ENCODE data around the gene FAN1.

FAN1 gene

DNA sequence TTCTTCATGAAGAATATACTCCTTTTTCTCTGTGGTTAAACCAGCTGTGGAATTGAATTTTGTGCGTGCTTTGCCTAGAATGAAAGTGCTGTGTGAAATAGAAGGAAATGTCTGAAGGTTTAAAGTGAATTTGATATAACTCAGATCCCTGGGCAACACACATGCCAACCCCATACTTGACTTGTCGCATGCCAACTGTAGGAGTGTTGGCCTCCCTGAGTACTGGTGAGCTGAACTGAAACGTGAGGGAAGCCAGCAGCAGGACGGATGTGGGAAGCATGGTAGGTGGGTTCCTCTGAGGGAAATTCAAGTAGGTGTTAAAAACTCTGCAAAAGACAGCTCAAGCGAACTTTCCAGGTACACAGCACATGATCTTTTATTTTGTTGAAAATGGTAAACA is 14.7 kb downstream of the FAN1 start:
- TF ChIP-seq, protein P1, sequence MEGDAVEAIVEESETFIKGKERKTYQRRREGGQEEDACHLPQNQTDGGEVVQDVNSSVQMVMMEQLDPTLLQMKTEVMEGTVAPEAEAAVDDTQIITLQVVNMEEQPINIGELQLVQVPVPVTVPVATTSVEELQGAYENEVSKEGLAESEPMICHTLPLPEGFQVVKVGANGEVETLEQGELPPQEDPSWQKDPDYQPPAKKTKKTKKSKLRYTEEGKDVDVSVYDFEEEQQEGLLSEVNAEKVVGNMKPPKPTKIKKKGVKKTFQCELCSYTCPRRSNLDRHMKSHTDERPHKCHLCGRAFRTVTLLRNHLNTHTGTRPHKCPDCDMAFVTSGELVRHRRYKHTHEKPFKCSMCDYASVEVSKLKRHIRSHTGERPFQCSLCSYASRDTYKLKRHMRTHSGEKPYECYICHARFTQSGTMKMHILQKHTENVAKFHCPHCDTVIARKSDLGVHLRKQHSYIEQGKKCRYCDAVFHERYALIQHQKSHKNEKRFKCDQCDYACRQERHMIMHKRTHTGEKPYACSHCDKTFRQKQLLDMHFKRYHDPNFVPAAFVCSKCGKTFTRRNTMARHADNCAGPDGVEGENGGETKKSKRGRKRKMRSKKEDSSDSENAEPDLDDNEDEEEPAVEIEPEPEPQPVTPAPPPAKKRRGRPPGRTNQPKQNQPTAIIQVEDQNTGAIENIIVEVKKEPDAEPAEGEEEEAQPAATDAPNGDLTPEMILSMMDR (IDR thresholded peaks at IDR 0.05; ENCODE audit: insufficient read depth, low read depth, low read length, missing control alignments), result no peak
- H3K4me3 ChIP-seq (ENCODE audit: low read depth, low read length), result no peak overlapping the region
- no peak for DNase-seq (ENCODE audit: low read depth)

DNA sequence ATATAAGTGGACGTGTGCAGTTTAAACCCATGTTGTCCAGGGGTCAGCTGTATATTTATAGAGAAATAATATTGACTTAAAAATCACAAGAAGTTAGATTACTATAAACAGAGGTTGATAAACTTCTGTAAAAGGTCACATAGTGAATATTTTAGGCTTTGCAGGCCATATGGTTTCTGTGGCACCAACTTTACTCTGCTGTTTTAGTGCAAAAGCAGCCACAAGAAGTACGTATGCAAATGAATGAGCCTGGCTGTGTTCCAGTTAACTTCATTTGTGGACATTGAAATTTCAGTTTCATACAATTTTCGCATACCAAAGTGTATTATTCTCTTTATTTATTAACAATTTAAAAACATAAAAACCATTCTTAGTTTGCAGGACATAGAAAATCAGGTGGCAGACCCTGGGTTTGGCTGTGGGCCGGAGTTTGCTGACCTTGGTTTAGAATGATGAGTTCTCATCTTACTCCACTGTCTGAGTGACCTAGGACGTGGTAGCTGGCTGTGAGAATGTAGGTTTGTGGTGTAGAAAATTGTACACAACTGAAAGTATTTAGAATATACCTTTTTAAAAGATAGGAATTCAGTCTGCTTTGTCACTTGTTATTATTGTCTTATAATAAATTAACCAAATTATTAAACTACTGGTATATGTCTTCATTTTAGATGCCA is 16.3 kb downstream of the FAN1 start:
- peak; percentile 55 for DNase-seq (ENCODE audit: low read depth)
- H3K4me3 ChIP-seq (ENCODE audit: low read depth, low read length), result no peak overlapping the region
- TF ChIP-seq, protein P1 (IDR thresholded peaks at IDR 0.05; ENCODE audit: insufficient read depth, low read depth, low read length, missing control alignments), result no peak

GRCh38 chr15:30921106-30921505 is 17.4 kb downstream of the FAN1 start:
- DNase-seq (ENCODE audit: low read depth), result no peak
- H3K4me3 ChIP-seq (ENCODE audit: low read depth, low read length), result no peak overlapping the region
- TF ChIP-seq, protein P1 (IDR thresholded peaks at IDR 0.05; ENCODE audit: insufficient read depth, low read depth, low read length, missing control alignments), result no peak

GRCh38 chr15:30921781-30922479 is 18.2 kb downstream of the FAN1 start:
- DNase-seq (ENCODE audit: low read depth), result no peak
- TF ChIP-seq, protein P1 (IDR thresholded peaks at IDR 0.05; ENCODE audit: insufficient read depth, low read depth, low read length, missing control alignments), result no peak
- H3K4me3 ChIP-seq (ENCODE audit: low read depth, low read length), result no peak overlapping the region

DNA sequence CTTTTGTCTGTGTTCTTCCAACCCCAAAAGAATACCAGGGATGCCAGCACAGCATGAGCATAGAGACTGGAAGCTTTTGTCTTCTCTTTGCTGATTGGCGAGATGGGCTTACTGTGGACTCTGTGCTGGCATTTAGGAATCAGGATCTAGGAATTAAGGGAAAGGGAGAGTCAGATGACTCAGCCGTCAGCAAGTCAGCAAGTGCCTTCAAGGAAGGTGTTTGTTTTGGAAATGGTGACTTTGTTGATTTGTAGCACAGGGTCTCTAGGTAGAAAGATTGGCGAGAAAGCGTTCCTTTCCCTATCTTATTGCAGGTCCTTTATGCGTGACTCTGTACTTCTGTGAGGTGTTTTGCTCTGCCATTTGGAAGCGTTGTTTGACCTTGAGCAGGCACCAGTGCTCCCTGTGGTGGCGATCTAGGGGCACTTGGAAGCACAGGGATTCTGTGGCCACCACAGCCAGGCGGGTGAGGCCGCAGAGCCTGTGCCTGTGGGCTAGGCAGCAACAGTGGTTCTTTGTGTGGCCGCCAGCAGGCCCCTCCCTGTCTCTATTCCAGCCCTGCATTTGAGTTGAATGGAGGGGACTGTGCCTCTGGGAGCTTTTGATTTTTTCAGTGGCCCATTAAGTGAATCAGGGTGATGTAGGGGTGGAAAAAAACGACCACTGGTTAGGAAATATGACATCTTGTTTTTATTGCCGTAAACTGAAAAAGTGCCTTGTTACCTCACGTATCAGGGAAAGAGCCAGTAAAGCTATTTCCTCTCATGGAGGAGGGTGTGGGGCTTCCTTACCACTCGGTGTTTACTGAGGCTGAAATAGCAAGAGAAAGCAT is 19.0 kb downstream of the FAN1 start:
- DNase-seq (ENCODE audit: low read depth), result no peak

DNA sequence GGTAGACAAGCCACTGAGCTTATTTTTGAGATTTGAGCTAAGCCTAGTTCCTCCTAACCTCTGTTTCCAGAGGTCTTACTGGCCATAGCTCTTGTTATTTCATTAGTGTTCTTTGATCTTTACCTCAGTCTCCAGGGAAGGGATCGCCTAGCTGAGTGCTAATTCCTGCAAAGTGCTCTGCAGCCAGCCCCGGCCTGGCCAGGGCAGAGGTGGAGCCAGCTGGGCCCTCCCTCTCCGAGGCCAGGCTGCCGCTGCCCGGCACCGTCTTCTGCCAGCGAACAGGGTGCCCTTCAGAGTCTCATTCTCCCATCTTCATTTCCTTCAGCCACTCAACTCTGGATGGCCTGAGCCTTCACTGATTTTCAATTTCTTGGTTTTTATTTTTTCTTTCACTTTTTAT is 19.7 kb downstream of the FAN1 start:
- DNase-seq (ENCODE audit: low read depth), result no peak
- TF ChIP-seq, protein P1 (IDR thresholded peaks at IDR 0.05; ENCODE audit: insufficient read depth, low read depth, low read length, missing control alignments), result no peak
- no peak overlapping the region for H3K4me3 ChIP-seq (ENCODE audit: low read depth, low read length)

More for the DNA sequence above, 19.0 kb downstream of the FAN1 start:
- H3K4me3 ChIP-seq (ENCODE audit: low read depth, low read length), result no peak overlapping the region
- TF ChIP-seq, protein P1 (IDR thresholded peaks at IDR 0.05; ENCODE audit: insufficient read depth, low read depth, low read length, missing control alignments), result no peak

All from GM12865 (cell line).